Lower leg skin (tissue), 3 donors: ENCODE measurements around the gene PBX1.

ENCODE experiments used
- CTCF ChIP-seq, 3 donors: fragments of 450-650 bp; IDR thresholded peaks; one replicate each; pipeline ENCODE4 v1.5.1; 2016; ENCODE audit warnings: antibody characterized with exemption in 3 of 3, mild to moderate bottlenecking in 3 of 3, moderate library complexity in 2 of 3
- POLR2A ChIP-seq, 2 donors: fragments of 450-650 bp; IDR thresholded peaks; one replicate each; pipeline ENCODE4 v1.6.1; 2016 to 2017; ENCODE audit warnings: antibody characterized with exemption in 2 of 2, mild to moderate bottlenecking in 1 of 2, moderate library complexity in 1 of 2

- no peak for TF ChIP-seq CTCF (IDR thresholded peaks at IDR 0.05)
- no peak for TF ChIP-seq POLR2A (IDR thresholded peaks at IDR 0.05)
Observed at GRCh38 chr1:164685266-164686035, 126.5 kb downstream of the PBX1 start.
